GM06990 (cell line): ENCODE measurements around the gene NMUR1.
"Not testable (repeated sequence)": the region's sequence is repeated elsewhere in the genome, so short reads cannot be mapped to it uniquely, and the experiment has no call there.

Experiments used
- DNase-seq: peaks from one replicate; pipeline ENCODE4 v3.0.0-alpha.2; 2011; ENCODE audit not compliant: insufficient read length; ENCODE audit errors: extremely low read depth
- H3K27me3 ChIP-seq: replicated peaks from 2 replicates; pipeline ENCODE4 v1.6.0; 2011; ENCODE audit warnings: low read length; ENCODE audit not compliant: control insufficient read depth, insufficient read depth
- H3K36me3 ChIP-seq: 2 replicates; pipeline ENCODE4 v1.5.1; 2011; ENCODE audit warnings: low read length; ENCODE audit not compliant: control insufficient read depth, insufficient read depth
- H3K4me3 ChIP-seq: replicated peaks from 2 replicates; pipeline ENCODE4 v1.5.1; 2011; ENCODE audit warnings: low read depth, mild to moderate bottlenecking, control low read depth, low read length
- TF ChIP-seq, protein P1 (sequence below): IDR thresholded peaks from 2 replicates; pipeline ENCODE4 v1.5.1; 2011; ENCODE audit warnings: low read length, control low read depth, mild to moderate bottlenecking, inconsistent platforms; ENCODE audit not compliant: insufficient read depth, poor library complexity, severe bottlenecking

NMUR1 gene

GRCh38 chr2:231530099-231531011 lies at the start of gene NMUR1:
Gene NMUR1, minus strand, starts transcription at chr2:231530445. Its CDS starts 84 bp downstream, at chr2:231530361.
- no peaks in the 10 kb centered on the region for H3K36me3 ChIP-seq
- no peak within 1 kb of the TSS for H3K4me3 ChIP-seq
- TF ChIP-seq, protein P1, sequence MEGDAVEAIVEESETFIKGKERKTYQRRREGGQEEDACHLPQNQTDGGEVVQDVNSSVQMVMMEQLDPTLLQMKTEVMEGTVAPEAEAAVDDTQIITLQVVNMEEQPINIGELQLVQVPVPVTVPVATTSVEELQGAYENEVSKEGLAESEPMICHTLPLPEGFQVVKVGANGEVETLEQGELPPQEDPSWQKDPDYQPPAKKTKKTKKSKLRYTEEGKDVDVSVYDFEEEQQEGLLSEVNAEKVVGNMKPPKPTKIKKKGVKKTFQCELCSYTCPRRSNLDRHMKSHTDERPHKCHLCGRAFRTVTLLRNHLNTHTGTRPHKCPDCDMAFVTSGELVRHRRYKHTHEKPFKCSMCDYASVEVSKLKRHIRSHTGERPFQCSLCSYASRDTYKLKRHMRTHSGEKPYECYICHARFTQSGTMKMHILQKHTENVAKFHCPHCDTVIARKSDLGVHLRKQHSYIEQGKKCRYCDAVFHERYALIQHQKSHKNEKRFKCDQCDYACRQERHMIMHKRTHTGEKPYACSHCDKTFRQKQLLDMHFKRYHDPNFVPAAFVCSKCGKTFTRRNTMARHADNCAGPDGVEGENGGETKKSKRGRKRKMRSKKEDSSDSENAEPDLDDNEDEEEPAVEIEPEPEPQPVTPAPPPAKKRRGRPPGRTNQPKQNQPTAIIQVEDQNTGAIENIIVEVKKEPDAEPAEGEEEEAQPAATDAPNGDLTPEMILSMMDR = peak; percentile 45
- peak; percentile 79 for DNase-seq
- H3K27me3 ChIP-seq = no peaks in the 10 kb centered on the region; the same call in 1 of the 2 replicates

DNA sequence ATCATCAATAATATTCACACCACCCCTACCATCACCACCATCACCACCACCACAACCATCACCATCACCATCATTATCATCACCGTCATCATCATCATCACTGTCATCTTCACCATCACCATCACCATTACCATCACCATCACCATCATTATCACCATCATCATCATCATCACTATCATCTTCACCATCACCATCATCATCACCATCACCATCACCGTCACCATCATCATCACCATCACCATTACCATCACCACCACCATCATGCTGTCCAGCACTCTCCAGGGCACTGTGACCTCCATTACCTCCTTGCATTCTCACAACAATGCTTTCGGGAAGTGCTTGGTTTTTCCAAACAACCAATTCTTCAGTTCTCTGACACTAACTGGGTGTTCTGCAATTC lies 49.3 kb upstream of the NMUR1 start:
- no peak for DNase-seq
- Histone ChIP-seq H3K36me3 (no peaks in the 10 kb centered on the region), H3K4me3 (no peak overlapping the region), H3K27me3 (no peaks in the 10 kb centered on the region; the same call in 1 of the 2 replicates)
- TF ChIP-seq, protein P1 = no peak

- not testable (repeated sequence) for H3K27me3 ChIP-seq, H3K4me3 ChIP-seq, DNase-seq, H3K36me3 ChIP-seq
Observed at GRCh38 chr2:231578655-231579054, 48.4 kb upstream of the NMUR1 start.

- DNase-seq = no peak
Observed at GRCh38 chr2:231576465-231576864, 46.2 kb upstream of the NMUR1 start.

DNA sequence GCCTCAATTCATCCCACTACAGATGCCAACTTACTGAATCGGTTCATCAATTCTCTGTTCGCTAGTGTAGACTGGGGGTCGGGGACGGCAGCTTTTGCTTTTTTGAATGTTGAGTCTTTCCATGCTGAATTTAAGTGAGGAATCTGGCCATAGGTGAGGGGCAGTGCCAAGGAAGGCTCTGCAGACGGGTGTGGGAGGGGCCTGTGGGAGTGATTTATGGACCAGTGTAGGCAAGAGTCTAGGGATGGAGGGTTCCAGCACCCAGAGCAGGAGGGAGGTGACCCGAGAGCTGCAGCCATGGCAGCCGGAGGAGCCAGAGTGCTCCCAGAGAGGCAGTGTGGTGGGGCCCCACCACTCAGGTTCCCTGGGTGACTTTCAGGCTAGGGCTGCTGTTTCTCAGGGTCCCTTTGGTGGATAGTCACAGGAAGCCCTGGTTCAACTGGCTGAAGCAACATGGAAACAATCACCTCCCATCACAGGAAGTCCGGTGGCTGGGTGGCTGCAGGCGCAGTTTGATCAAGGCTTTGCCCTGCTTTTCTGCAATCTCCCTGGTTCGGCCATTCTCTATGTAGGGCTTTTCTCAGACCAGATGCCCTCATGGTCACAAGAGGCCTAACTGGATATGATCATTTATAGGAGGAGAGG lies 45.5 kb upstream of the NMUR1 start:
- DNase-seq = no peak
- Histone ChIP-seq H3K36me3 (no peaks in the 10 kb centered on the region), H3K4me3 (no peak overlapping the region), H3K27me3 (no peaks in the 10 kb centered on the region; the same call in 1 of the 2 replicates)
- TF ChIP-seq, protein P1 = no peak

More at GRCh38 chr2:231576465-231576864, 46.2 kb upstream of the NMUR1 start:
- H3K4me3 ChIP-seq = no peak overlapping the region
- TF ChIP-seq, protein P1 = no peak
- H3K36me3 ChIP-seq = no peaks in the 10 kb centered on the region
- no peaks in the 10 kb centered on the region; the same call in 1 of the 2 replicates for H3K27me3 ChIP-seq
